Measurements from ENCODE around the gene SLC39A11. TPM values are rescaled to one million over a fixed set of nuclear protein-coding genes. Genes with fewer than 3 reads are reported as not detected.
"Not testable (repeated sequence)": the region's sequence is repeated elsewhere in the genome, so short reads cannot be mapped to it uniquely, and the experiment has no call there.

The SLC39A11 gene
- total and polyA plus RNA-seq, 4 donors: 18.9 to 44.9 (median 28.2) TPM

- not testable (repeated sequence) for H3K36me3 ChIP-seq (ENCODE audit: control insufficient read depth in 4 of 4, insufficient read depth in 3 of 4, low read depth in 1 of 4, low read length in 3 of 4); DNase-seq (ENCODE audit: low spot score); H3K9me3 ChIP-seq (ENCODE audit: control insufficient read depth in 4 of 4, low read length in 3 of 4); H3K4me3 ChIP-seq (ENCODE audit: low read depth in 1 of 3, low read length in 3 of 3); H3K4me1 ChIP-seq (ENCODE audit: control insufficient read depth in 4 of 4, insufficient read depth in 4 of 4, low read length in 3 of 4); H3K9ac ChIP-seq (ENCODE audit: low read depth in 1 of 2, low read length in 2 of 2); H3K27ac ChIP-seq (ENCODE audit: low read depth in 1 of 2, low read length in 2 of 2); H3K27me3 ChIP-seq (ENCODE audit: control insufficient read depth in 4 of 4, insufficient read depth in 4 of 4, low read length in 3 of 4)
- 85% methylated on average over 5 of the region's 5 CpGs for WGBS
These were observed 93.0 kb downstream of the SLC39A11 start for GRCh38 chr17:72999474-72999873.

GRCh38 chr17:72998343-72998742 lies 94.1 kb downstream of the SLC39A11 start:
- Histone ChIP-seq H3K9ac (ENCODE audit: low read depth in 1 of 2, low read length in 2 of 2) (no peak overlapping the region), H3K4me3 (ENCODE audit: low read depth in 1 of 3, low read length in 3 of 3) (no peak overlapping the region), H3K27me3 (ENCODE audit: control insufficient read depth in 4 of 4, insufficient read depth in 4 of 4, low read length in 3 of 4) (no peaks in the 10 kb centered on the region), H3K36me3 (ENCODE audit: control insufficient read depth in 4 of 4, insufficient read depth in 3 of 4, low read depth in 1 of 4, low read length in 3 of 4) (no peaks in the 10 kb centered on the region), H3K4me1 (ENCODE audit: control insufficient read depth in 4 of 4, insufficient read depth in 4 of 4, low read length in 3 of 4) (no peaks in the 10 kb centered on the region), H3K9me3 (ENCODE audit: control insufficient read depth in 4 of 4, low read length in 3 of 4) (no peaks in the 10 kb centered on the region), H3K27ac (ENCODE audit: low read depth in 1 of 2, low read length in 2 of 2) (no peak overlapping the region)
- no peak for DNase-seq (ENCODE audit: low spot score)
- TF ChIP-seq JUND (IDR thresholded peaks at IDR 0.05): no peak
- TF ChIP-seq REST (IDR thresholded peaks at IDR 0.05): no peak
- no peak for TF ChIP-seq MAX (IDR thresholded peaks at IDR 0.05)
- no peak for TF ChIP-seq HNF4G (IDR thresholded peaks at IDR 0.05)
- TF ChIP-seq CTCF (IDR thresholded peaks at IDR 0.05; ENCODE audit: low read depth, low read length, missing input control): no peak
- no peak for TF ChIP-seq NR2F2 (IDR thresholded peaks at IDR 0.05)
- no peak for TF ChIP-seq SP1 (IDR thresholded peaks at IDR 0.05)
- TF ChIP-seq EGR1 (IDR thresholded peaks at IDR 0.05; ENCODE audit: low read depth in 2 of 2): no peak
- TF ChIP-seq ATF3 (IDR thresholded peaks at IDR 0.05): no peak
- no peak for TF ChIP-seq HNF4A (conservative IDR thresholded peaks at IDR 0.05)
- no peak for TF ChIP-seq TAF1 (conservative IDR thresholded peaks at IDR 0.05)
- no peak for TF ChIP-seq GABPA (IDR thresholded peaks at IDR 0.05 in 1 of 2, conservative IDR thresholded peaks at IDR 0.05 in 1 of 2)
- no peak for TF ChIP-seq FOXA2 (IDR thresholded peaks at IDR 0.05)
- TF ChIP-seq RXRA (IDR thresholded peaks at IDR 0.05): no peak
- TF ChIP-seq RAD21 (IDR thresholded peaks at IDR 0.05): no peak
- TF ChIP-seq ZBTB33 (IDR thresholded peaks at IDR 0.05): no peak
- TF ChIP-seq YY1 (IDR thresholded peaks at IDR 0.05): no peak
- WGBS: 83% methylated on average over 1 of the region's 1 CpG
